GM19372 (cell line): ENCODE measurements around the gene CRNKL1.
A peak's percentile ranks its signal among the peaks of the same experiment; 100 is the strongest.

Source experiments
- ATAC-seq: cut with Tn5 transposase; IDR thresholded peaks from one replicate; pipeline ENCODE4 v1.9.1; 2021; ENCODE audit warnings: mild to moderate bottlenecking, low read depth, moderate library complexity; ENCODE audit not compliant: unreplicated experiment

The CRNKL1 gene

GRCh38 chr20:20063941-20064702, 11.9 kb upstream of the CRNKL1 start:
- no peak for ATAC-seq

GRCh38 chr20:20060234-20060998, 8.2 kb upstream of the CRNKL1 start:
- no peak for ATAC-seq

DNA sequence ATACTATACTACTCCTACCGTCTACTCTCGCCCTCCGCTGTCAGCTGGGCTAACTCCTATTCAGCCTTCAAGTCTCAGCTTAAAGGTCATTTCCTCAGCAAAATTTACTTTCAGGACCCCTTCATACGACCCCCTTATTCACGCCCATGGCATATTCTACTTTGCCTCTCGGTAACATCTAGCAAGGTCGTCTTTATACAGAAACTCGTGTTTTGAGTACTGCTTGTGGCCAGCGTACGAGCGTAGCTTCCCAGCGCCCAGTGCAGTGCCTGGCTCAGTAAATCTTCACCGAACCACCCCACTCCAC, 546 bp downstream of the CRNKL1 start:
- ATAC-seq: no peak

GRCh38 chr20:20039752-20040387, 12.4 kb downstream of the CRNKL1 start:
- ATAC-seq: no peak

GRCh38 chr20:20038586-20038985, 13.7 kb downstream of the CRNKL1 start:
- ATAC-seq: no peak

- ATAC-seq: no peak
Measured at GRCh38 chr20:20037960-20038359, 14.3 kb downstream of the CRNKL1 start.

GRCh38 chr20:20036756-20037155, 15.5 kb downstream of the CRNKL1 start:
- no peak for ATAC-seq

DNA sequence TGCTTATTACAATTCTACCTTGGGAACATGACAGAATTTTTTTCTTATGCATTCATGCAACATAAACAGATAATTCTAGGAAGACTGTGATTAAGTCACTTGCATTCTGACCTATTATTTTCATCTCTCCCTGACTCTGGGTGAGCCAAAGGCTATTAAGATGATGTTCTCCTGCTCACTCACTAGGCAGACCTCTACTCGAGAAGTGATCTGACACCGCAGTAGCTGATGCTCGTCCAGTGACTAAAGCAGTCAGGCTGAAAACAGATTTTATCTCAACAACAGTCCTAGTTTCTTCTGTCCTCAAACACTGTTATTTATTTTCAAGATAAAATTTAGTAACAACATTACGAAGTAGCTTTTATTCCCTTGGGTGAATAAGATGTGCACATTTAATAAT, 17.8 kb downstream of the CRNKL1 start:
- no peak for ATAC-seq

DNA sequence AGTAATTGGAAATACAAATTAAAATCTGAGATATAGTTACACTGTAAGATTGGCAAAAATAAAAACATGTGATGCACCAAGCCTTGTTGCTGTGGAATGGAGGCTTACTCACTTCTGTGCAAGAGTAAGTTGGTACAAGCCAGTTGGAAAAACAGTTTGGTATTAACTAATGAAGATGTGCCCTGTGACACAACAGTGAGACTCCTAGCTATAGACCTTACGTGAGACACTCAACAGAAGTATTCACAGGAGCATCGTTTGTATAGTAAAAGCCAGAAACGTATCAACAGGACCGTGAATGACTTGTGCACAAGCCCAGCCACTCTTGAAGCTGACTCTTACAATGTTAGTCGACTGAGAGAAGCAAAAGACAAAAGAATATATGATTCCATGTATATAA, 20.5 kb downstream of the CRNKL1 start:
- no peak for ATAC-seq

DNA sequence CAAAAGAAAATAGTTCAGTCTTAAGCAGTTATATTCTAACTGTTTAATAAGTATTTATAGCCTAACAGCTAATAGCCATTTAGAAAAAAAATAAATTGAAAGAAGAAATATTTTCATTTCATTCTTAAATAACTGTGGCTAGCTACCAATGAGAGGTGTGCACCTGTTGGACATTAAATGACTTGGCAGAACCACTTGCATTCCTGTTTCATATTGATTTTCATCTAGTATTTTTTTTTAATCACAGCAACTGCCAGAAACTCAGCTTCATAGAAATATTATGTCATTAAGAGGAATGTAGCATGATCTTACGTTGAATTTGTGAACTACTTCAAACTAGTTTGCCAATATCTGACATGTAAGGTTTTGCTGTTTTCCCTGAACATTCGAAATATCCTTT, 25.0 kb downstream of the CRNKL1 start:
- ATAC-seq: no peak

DNA sequence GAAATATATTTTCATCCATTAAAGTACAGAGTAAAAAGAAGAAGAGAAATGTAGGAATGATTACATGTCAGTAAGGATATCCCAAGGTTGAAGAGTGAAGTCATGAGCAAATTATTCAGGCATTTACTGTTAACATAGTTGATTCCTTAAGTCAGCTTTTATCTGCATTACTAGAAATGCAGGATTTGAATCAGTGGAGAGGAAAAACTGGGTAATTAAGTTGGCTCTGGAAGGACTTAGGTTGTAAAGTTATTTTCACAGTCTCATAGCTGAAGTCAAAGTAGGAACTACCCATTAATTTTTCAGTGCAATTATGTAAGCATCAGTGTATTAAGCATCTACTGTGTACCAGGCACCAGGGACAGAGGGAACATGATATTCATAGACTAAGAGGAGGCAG, 27.3 kb downstream of the CRNKL1 start:
- no peak for ATAC-seq

- ATAC-seq: no peak
Measured at GRCh38 chr20:20023395-20023794, 28.9 kb downstream of the CRNKL1 start.

- peak; percentile 52 for ATAC-seq
Measured at GRCh38 chr20:20022498-20022897, 29.8 kb downstream of the CRNKL1 start.

GRCh38 chr20:20021835-20022234, 30.4 kb downstream of the CRNKL1 start:
- no peak for ATAC-seq

- ATAC-seq: no peak
Measured at GRCh38 chr20:20020908-20021307, 31.4 kb downstream of the CRNKL1 start.

GRCh38 chr20:20019123-20019522, 33.1 kb downstream of the CRNKL1 start:
- no peak for ATAC-seq

GRCh38 chr20:20018366-20018765, 33.9 kb downstream of the CRNKL1 start:
- ATAC-seq: no peak

DNA sequence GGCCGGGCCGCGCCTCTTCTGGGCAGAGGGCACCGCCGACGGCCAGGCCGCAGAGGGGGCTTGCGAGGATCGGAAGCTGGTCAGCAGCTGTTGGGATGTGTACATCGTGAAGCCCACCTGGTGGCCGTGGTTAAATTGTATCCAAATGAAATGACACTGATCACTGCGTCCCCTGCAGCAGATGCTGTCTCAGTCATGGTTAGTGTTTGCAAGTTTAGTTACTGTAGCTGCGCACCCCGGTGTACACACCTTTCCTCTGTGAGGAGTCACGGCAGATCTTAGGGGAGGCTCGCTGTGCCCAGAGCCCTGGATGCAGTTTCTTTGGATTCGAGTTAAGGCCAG, 34.5 kb downstream of the CRNKL1 start:
- no peak for ATAC-seq

GRCh38 chr20:20017001-20017843, 35.0 kb downstream of the CRNKL1 start, which contains the start of gene NAA20:
Gene NAA20, plus strand, starts transcription at chr20:20017362. Its CDS starts 35 bp downstream, at chr20:20017397.
- ATAC-seq: peak; percentile 98

- no peak for ATAC-seq
Measured at GRCh38 chr20:20014659-20015058, 37.6 kb downstream of the CRNKL1 start.

DNA sequence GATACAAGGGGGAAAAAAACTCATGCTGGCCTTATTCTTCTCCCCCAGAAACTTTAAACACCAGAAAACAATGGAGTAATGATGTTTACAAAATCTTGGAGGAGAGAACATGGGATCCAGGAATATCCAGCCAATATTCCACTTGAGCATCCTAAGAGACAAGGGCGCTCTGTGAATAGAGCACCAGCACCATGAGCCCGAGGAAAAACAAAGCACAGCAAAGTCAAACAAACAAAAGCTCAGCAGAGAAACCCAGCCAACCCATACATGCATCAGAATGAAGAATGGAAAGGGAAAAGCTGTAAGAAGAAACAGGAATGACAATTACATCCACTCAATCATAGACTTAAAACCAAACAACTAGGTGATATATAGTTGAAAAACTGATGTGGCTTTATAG, 39.7 kb downstream of the CRNKL1 start:
- ATAC-seq: no peak
